ENCODE results near the gene TCEANC2. TPM values are rescaled to one million over a fixed set of nuclear protein-coding genes. Genes with fewer than 3 reads are reported as not detected.
"Not testable (repeated sequence)": the region's sequence is repeated elsewhere in the genome, so short reads cannot be mapped to it uniquely, and the experiment has no call there.

The TCEANC2 gene
- total RNA-seq = 10 to 100 TPM in 2 of 5 donors, 1 to 10 TPM in 3; 5.9 to 12.8 (median 9.7) TPM
- 11.7 TPM for total RNA-seq (2013)
- total RNA-seq = 6.7 to 54.6 (median 26.1) reads per million in 29 experiments

DNA sequence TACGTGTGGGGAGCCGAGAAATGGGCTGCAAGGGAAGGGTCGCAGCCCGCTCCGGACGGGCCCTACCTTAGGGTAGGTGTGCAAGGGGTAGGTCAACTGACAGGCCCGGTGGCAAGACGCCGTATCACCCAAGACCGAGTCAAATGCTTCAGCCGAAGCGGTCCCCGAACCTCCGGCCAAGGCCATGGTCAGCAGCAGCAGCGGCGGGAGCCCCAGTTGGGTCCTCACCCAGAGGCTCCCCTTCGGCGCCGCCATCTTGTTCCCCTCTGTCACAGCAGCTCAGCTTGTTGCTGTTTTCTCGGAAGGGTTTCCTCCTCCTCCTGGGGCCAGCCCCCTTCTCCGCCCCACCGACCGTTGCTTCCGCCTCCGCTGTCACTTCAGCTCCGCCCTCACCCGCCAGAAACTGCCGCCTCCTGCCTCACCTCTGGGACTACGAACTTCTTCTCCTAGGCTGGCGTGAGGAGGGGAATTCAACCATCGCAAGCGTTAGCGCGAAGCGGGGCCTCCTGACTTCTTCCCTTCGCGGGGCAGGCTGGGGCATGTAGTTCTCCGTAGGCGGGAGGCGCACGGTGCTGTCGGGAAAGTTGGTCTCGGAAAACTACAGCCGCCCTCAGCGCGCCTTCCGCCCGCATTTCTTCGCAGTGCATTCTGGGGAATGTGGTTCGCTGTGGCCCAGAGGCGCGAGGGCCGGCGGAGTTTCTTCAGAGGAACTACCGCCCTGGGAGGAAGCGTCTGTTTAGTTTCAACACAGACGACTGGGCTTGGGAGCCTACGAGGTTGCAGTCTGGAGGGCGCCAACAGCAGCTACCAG is at the start of gene TCEANC2, which contains the start of gene TMEM59:
Gene TCEANC2 (plus strand): TSS at position 675 of the 811 bp plus-strand sequence. CDS start 815 bp downstream, outside the sequence.
Gene TMEM59 (minus strand): TSS at position 271 of the 811 bp plus-strand sequence. CDS start 16 bp downstream, at position 255.
- H3K27me3 Mint-ChIP-seq = no peaks in the 10 kb centered on the region
- H3K27ac ChIP-seq (ENCODE audit: low read length) = peak within 1 kb of the TSS; percentile 73
- no peak within 1 kb of the TSS for H3K4me3 Mint-ChIP-seq
- no peak within 1 kb of the TSS for H3K27ac Mint-ChIP-seq
- ATAC-seq (replicated peaks in 1 of 4) = peak; percentile 91 to 95 (median 93)
- peaks cover 0 to 7% of the 10 kb centered on the region in 2 donors for H3K36me3 ChIP-seq (ENCODE audit: control insufficient read depth in 2 of 2, extremely low read depth in 1 of 2, insufficient read depth in 1 of 2, low read length in 1 of 2)
- H3K4me1 Mint-ChIP-seq = peaks cover 51 to 54% (median 51%) of the 10 kb centered on the region in 3 donors
- no peaks in the 10 kb centered on the region for H3K9me3 Mint-ChIP-seq
- H3K36me3 Mint-ChIP-seq = peaks cover 16% of the 10 kb centered on the region
- POLR2A ChIA-PET = interaction anchor here (0.7 to 1.6 kb wide), 4 partner anchors 18 to 147 kb away, joined by 3 to 9 read pairs (median 4); partner anchors contain the start of genes CYB5RL (in 1 of the 2), IFT25 (in 1 of the 2), LRRC42 (in 1 of the 2) and MRPL37 (in 1 of the 2)
- peak within 1 kb of the TSS; percentile 91 to 99 for H3K4me3 ChIP-seq (ENCODE audit: control insufficient read depth in 1 of 2, extremely low read depth in 1 of 2, low read length in 1 of 2)
- peak; percentile 91 to 99 (median 98) for DNase-seq
- CTCF ChIA-PET = interaction anchor here in 1 of 2 donors (0.5 to 1.0 kb wide), 5 partner anchors 10 to 712 kb away, joined by 3 to 4 read pairs (median 3); partner anchors contain the start of gene IFT25
- no peaks in the 10 kb centered on the region for H3K27me3 ChIP-seq (replicated peaks in 1 of 2; ENCODE audit: control insufficient read depth in 2 of 2, extremely low read depth in 1 of 2, insufficient read depth in 2 of 2, low read length in 1 of 2)
- under 1% methylated on average over 52 of the region's 59 CpGs for WGBS (ENCODE audit: insufficient coverage)
- peaks cover 20 to 39% of the 10 kb centered on the region in 2 experiments for H3K4me1 ChIP-seq (ENCODE audit: control insufficient read depth in 1 of 2, extremely low read depth in 1 of 2, insufficient read depth in 2 of 2, low read length in 2 of 2)
- H3K9me3 ChIP-seq = no peaks in the 10 kb centered on the region

DNA sequence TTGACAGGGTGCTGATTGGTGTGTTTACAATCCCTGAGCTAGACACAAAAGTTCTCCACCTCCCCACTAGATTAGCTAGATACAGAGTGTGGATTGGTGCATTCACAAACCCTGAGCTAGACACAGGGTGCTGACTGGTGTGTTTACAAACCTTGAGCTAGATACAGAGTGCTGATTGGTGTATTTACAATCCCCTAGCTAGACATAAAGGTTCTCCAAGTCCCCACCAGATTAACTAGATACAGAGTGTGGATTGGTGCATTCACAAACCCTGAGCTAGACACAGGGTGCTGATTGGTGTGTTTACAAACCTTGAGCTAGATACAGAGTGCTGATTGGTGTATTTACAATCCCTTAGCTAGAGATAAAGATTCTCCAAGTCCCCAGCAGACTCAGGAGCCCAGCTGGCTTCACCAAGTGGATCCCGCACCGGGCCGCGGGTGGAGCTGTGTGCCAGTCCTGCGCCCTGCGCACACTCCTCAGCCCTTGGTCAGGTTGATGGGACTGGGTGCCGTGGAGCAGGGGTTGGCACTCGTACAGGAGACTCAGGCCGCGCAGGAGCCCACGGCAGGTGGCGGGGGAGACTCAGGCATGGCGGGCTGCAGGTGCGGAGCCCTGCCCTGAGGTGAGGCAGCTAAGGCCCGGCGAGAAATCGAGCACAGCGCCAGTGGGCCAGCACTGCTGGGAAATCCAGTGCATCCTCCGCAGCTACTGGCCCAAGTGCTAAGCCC is 49.5 kb upstream of the TCEANC2 start:
- ATAC-seq (replicated peaks in 1 of 4); H3K4me1 Mint-ChIP-seq; H3K9me3 ChIP-seq; DNase-seq; H3K4me3 Mint-ChIP-seq; H3K9me3 Mint-ChIP-seq; H3K4me1 ChIP-seq (ENCODE audit: control insufficient read depth in 1 of 2, extremely low read depth in 1 of 2, insufficient read depth in 2 of 2, low read length in 2 of 2); H3K36me3 ChIP-seq (ENCODE audit: control insufficient read depth in 2 of 2, extremely low read depth in 1 of 2, insufficient read depth in 1 of 2, low read length in 1 of 2); H3K27ac ChIP-seq (ENCODE audit: low read length); H3K27ac Mint-ChIP-seq; POLR2A ChIA-PET; H3K27me3 Mint-ChIP-seq; H3K27me3 ChIP-seq (replicated peaks in 1 of 2; ENCODE audit: control insufficient read depth in 2 of 2, extremely low read depth in 1 of 2, insufficient read depth in 2 of 2, low read length in 1 of 2); H3K4me3 ChIP-seq (ENCODE audit: control insufficient read depth in 1 of 2, extremely low read depth in 1 of 2, low read length in 1 of 2); H3K36me3 Mint-ChIP-seq: not testable (repeated sequence)
- 94% methylated on average over 16 of the region's 19 CpGs for WGBS (ENCODE audit: insufficient coverage)
- CTCF ChIA-PET = interaction anchor here in 1 of 2 donors (0.6 kb wide), 1 partner anchor 1280 kb away, joined by 3 read pairs; no protein-coding TSS in a partner anchor

DNA sequence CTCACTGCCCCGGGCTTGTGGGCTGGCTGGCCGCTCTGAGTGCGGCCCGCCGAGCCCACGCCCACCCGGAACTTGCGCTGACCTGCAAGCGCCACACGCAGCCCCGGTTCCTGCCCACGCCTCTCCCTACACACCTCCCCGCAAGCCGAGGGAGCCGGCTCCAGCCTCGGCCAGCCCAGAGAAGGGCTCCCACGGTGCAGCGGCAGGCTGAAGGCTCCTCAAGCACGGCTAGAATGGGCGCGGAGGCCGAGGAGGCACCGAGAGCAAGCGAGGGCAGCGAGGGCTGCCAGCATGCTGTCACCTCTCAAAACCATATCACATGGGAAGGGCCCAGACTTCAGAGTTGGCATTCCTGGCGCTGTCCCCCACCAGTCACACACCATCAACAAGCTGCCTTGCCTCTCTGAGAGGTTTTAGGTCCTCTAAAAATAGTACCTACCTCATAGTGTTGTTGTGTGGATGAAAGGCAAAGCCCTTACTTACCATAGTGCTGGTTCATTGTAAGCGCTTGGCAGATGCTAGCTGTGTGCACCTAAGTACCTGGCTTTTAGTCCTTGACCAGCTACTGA is 48.8 kb upstream of the TCEANC2 start:
- CTCF ChIA-PET = no interaction called here
- ATAC-seq (replicated peaks in 1 of 4) (no peak), DNase-seq (no peak)
- no peaks in the 10 kb centered on the region for H3K4me1 Mint-ChIP-seq
- no peak overlapping the region for H3K4me3 ChIP-seq (ENCODE audit: control insufficient read depth in 1 of 2, extremely low read depth in 1 of 2, low read length in 1 of 2)
- no peak overlapping the region for H3K27ac Mint-ChIP-seq
- no peaks in the 10 kb centered on the region for H3K4me1 ChIP-seq (ENCODE audit: control insufficient read depth in 1 of 2, extremely low read depth in 1 of 2, insufficient read depth in 2 of 2, low read length in 2 of 2)
- H3K27me3 Mint-ChIP-seq = peaks cover 3% of the 10 kb centered on the region in 2 donors
- H3K36me3 Mint-ChIP-seq = no peaks in the 10 kb centered on the region
- H3K9me3 Mint-ChIP-seq = no peaks in the 10 kb centered on the region
- peaks cover 0 to 9% of the 10 kb centered on the region in 2 experiments for H3K27me3 ChIP-seq (replicated peaks in 1 of 2; ENCODE audit: control insufficient read depth in 2 of 2, extremely low read depth in 1 of 2, insufficient read depth in 2 of 2, low read length in 1 of 2)
- no peaks in the 10 kb centered on the region for H3K9me3 ChIP-seq
- H3K4me3 Mint-ChIP-seq = no peak overlapping the region
- no peaks in the 10 kb centered on the region for H3K36me3 ChIP-seq (ENCODE audit: control insufficient read depth in 2 of 2, extremely low read depth in 1 of 2, insufficient read depth in 1 of 2, low read length in 1 of 2)
- POLR2A ChIA-PET = no interaction called here
- no peak overlapping the region for H3K27ac ChIP-seq (ENCODE audit: low read length)
- WGBS (ENCODE audit: insufficient coverage) = 91% methylated on average over 25 of the region's 27 CpGs

DNA sequence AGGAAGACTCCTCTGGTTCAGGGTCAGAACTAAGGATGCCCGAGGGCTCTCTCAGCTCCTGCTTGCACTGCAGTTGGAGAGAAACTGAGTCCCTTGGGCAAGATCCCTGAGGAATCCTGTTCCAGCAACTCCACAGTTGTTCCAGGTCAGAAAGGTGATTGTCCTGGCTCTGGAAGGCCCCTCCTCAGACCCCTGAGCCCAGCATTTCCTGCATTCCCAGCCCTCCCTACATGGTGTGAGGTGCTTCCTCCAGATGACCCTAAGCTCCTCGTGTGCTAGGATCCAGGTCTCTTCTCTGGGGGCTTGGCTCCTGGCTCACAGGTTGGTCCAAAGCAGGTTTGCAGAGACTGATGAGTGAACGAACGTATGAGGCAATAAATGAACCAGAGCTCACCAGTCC is 46.9 kb upstream of the TCEANC2 start:
- 54% methylated on average over 2 of the region's 4 CpGs for WGBS (ENCODE audit: insufficient coverage)
- H3K4me3 Mint-ChIP-seq = no peak overlapping the region
- Histone ChIP-seq H3K9me3 (no peaks in the 10 kb centered on the region), H3K27me3 (replicated peaks in 1 of 2; ENCODE audit: control insufficient read depth in 2 of 2, extremely low read depth in 1 of 2, insufficient read depth in 2 of 2, low read length in 1 of 2) (peaks cover 0 to 16% of the 10 kb centered on the region in 2 experiments), H3K4me3 (ENCODE audit: control insufficient read depth in 1 of 2, extremely low read depth in 1 of 2, low read length in 1 of 2) (no peak overlapping the region), H3K36me3 (ENCODE audit: control insufficient read depth in 2 of 2, extremely low read depth in 1 of 2, insufficient read depth in 1 of 2, low read length in 1 of 2) (no peaks in the 10 kb centered on the region), H3K4me1 (ENCODE audit: control insufficient read depth in 1 of 2, extremely low read depth in 1 of 2, insufficient read depth in 2 of 2, low read length in 2 of 2) (no peaks in the 10 kb centered on the region), H3K27ac (ENCODE audit: low read length) (no peak overlapping the region)
- H3K27ac Mint-ChIP-seq = no peak overlapping the region
- H3K27me3 Mint-ChIP-seq = peaks cover 3 to 8% of the 10 kb centered on the region in 2 donors
- no peaks in the 10 kb centered on the region for H3K9me3 Mint-ChIP-seq
- ChIA-PET CTCF (no interaction called here), POLR2A (no interaction called here)
- ATAC-seq (replicated peaks in 1 of 4) (no peak), DNase-seq (no peak)
- no peaks in the 10 kb centered on the region for H3K36me3 Mint-ChIP-seq
- no peaks in the 10 kb centered on the region for H3K4me1 Mint-ChIP-seq

DNA sequence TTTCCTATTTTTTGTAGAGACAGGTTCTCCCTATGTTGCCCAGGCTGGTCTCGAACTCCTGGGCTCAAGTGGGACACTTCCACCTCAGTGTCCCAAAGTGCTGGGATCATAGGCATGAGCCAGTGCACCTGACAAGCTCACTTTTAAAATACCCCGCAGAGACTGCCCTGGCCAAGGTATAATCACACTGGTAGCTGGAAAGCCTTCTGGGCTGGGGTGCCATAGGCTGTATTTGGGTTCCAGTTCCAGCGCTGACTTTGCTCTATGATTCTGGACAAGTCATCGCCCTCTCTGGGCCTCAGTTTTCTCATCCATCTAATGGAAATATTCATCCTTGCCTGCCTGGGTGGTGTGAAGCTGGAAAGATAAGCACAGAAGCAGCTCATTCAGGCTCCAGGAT is 45.8 kb upstream of the TCEANC2 start:
- Mint-ChIP-seq H3K27ac (no peak overlapping the region), H3K4me1 (no peaks in the 10 kb centered on the region), H3K4me3 (no peak overlapping the region), H3K36me3 (no peaks in the 10 kb centered on the region), H3K27me3 (peaks cover 3 to 12% of the 10 kb centered on the region in 2 donors), H3K9me3 (no peaks in the 10 kb centered on the region)
- ChIA-PET CTCF (no interaction called here), POLR2A (no interaction called here)
- no peak overlapping the region for H3K4me3 ChIP-seq (ENCODE audit: control insufficient read depth in 1 of 2, extremely low read depth in 1 of 2, low read length in 1 of 2)
- WGBS (ENCODE audit: insufficient coverage) = 66% methylated on average over 2 of the region's 4 CpGs
- H3K27ac ChIP-seq (ENCODE audit: low read length) = no peak overlapping the region
- peaks cover 0 to 18% of the 10 kb centered on the region in 2 experiments for H3K27me3 ChIP-seq (replicated peaks in 1 of 2; ENCODE audit: control insufficient read depth in 2 of 2, extremely low read depth in 1 of 2, insufficient read depth in 2 of 2, low read length in 1 of 2)
- DNase-seq (no peak), ATAC-seq (replicated peaks in 1 of 4) (no peak)
- H3K4me1 ChIP-seq (ENCODE audit: control insufficient read depth in 1 of 2, extremely low read depth in 1 of 2, insufficient read depth in 2 of 2, low read length in 2 of 2) = no peaks in the 10 kb centered on the region
- H3K9me3 ChIP-seq = no peaks in the 10 kb centered on the region
- H3K36me3 ChIP-seq (ENCODE audit: control insufficient read depth in 2 of 2, extremely low read depth in 1 of 2, insufficient read depth in 1 of 2, low read length in 1 of 2) = no peaks in the 10 kb centered on the region

DNA sequence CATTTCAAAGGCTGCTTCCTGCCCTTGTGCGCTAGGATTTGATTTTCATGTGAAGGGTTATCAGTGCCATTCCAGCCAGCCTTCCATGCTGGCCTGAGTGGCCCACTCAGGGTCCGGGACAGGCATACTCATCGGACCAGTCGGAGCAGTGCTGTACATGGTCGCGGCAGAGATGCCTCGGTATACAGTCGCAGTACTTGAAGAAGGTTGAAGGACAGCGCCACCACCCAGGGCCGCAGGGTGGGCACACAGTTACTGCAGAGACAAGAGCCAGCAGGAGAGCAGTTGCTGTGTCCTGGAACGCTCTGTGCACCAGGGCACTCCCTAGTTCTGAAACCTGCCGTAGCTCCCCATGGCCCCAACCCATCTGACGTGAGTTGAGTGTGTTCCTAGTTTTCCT is 44.5 kb upstream of the TCEANC2 start:
- WGBS (ENCODE audit: insufficient coverage) = 93% methylated on average over 13 of the region's 13 CpGs
- Mint-ChIP-seq H3K9me3 (no peaks in the 10 kb centered on the region), H3K4me1 (no peaks in the 10 kb centered on the region), H3K27me3 (peaks cover 3 to 17% of the 10 kb centered on the region in 2 donors), H3K36me3 (no peaks in the 10 kb centered on the region), H3K27ac (no peak overlapping the region), H3K4me3 (no peak overlapping the region)
- Histone ChIP-seq H3K36me3 (ENCODE audit: control insufficient read depth in 2 of 2, extremely low read depth in 1 of 2, insufficient read depth in 1 of 2, low read length in 1 of 2) (no peaks in the 10 kb centered on the region), H3K4me3 (ENCODE audit: control insufficient read depth in 1 of 2, extremely low read depth in 1 of 2, low read length in 1 of 2) (no peak overlapping the region), H3K9me3 (no peaks in the 10 kb centered on the region), H3K27ac (ENCODE audit: low read length) (no peak overlapping the region), H3K27me3 (replicated peaks in 1 of 2; ENCODE audit: control insufficient read depth in 2 of 2, extremely low read depth in 1 of 2, insufficient read depth in 2 of 2, low read length in 1 of 2) (peaks cover 0 to 26% of the 10 kb centered on the region in 2 experiments), H3K4me1 (ENCODE audit: control insufficient read depth in 1 of 2, extremely low read depth in 1 of 2, insufficient read depth in 2 of 2, low read length in 2 of 2) (no peaks in the 10 kb centered on the region)
- DNase-seq = no peak
- no peak for ATAC-seq (replicated peaks in 1 of 4)
- ChIA-PET POLR2A (no interaction called here), CTCF (no interaction called here)

Data from T-cell (primary cell).